Esophagus muscularis mucosa (tissue), 4 donors: ENCODE results near the gene MAGEA6. TPM values are rescaled to one million over a fixed set of nuclear protein-coding genes. Genes with fewer than 3 reads are reported as not detected.
"Not testable (repeated sequence)": the region's sequence is repeated elsewhere in the genome, so short reads cannot be mapped to it uniquely, and the experiment has no call there.

Source experiments
- DNase-seq: peaks from one replicate; pipeline ENCODE4 v3.0.0-alpha.2; 2017; ENCODE audit errors: extremely low spot score
- H3K27ac ChIP-seq, 4 donors: fragments of 200-600 bp; sonication (generic); replicated peaks in 1 of 4; 1 replicate in 3 of 4; 2 replicates in 1 of 4; pipeline ENCODE4 v1.5.1; 2016 to 2019; ENCODE audit warnings: mild to moderate bottlenecking in 1 of 4
- H3K27me3 ChIP-seq, 4 donors: fragments of 200-600 bp; sonication (generic); one replicate each; pipeline versions ENCODE4 v1.5.1 to v1.6.0; 2016 to 2019
- H3K36me3 ChIP-seq, 4 donors: fragments of 200-600 bp; sonication (generic); one replicate each; pipeline ENCODE4 v1.5.1; 2016 to 2019
- H3K4me1 ChIP-seq, 4 donors: fragments of 200-600 bp; sonication (generic); one replicate each; pipeline ENCODE4 v1.5.1; 2016 to 2019
- H3K4me3 ChIP-seq, 4 donors: fragments of 200-600 bp; sonication (generic); 1 replicate in 2 of 4; 2 replicates in 2 of 4; pipeline ENCODE4 v1.5.1; 2016 to 2019; ENCODE audit warnings: mild to moderate bottlenecking in 4 of 4, moderate library complexity in 1 of 4
- H3K9me3 ChIP-seq, 4 donors: fragments of 200-600 bp; sonication (generic); 1 replicate in 3 of 4; 2 replicates in 1 of 4; pipeline ENCODE4 v1.5.1; 2016 to 2019
- EP300 ChIP-seq: sonication (generic); formaldehyde crosslinking; IDR thresholded peaks from one replicate; pipeline ENCODE4 v1.6.1; 2017; ENCODE audit warnings: antibody characterized with exemption
- POLR2A ChIP-seq: fragments of 450-650 bp; IDR thresholded peaks from one replicate; pipeline ENCODE4 v1.6.1; 2017; ENCODE audit warnings: antibody characterized with exemption, moderate library complexity, mild to moderate bottlenecking, low read depth
- POLR2AphosphoS5 ChIP-seq, 2 donors: sonication (generic); formaldehyde crosslinking; IDR thresholded peaks; one replicate each; pipeline ENCODE4 v1.6.1; 2017; ENCODE audit warnings: antibody characterized with exemption in 2 of 2
- WGBS: methylation state at CpG from one replicate; pipeline ENCODE4 v1.1.5; 2018; 5-methylcytosine and 5-hydroxymethylcytosine counted together
- intact Hi-C: fragments of 100-400 bp; cut with DNase I; formaldehyde crosslinking; loops from one replicate; pipeline ENCODE4 v1.15.1; 2023
- total RNA-seq, 4 donors: library from RNA; depleted of rRNA; stranded (reverse); fragments of >200 nt; gene quantifications; one replicate each; pipeline versions ENCODE4 v1.1.0 to v1.2.1, GENCODE V29; 2016
- TF ChIP-seq, protein P1 (sequence below), 3 experiments: fragments of 200-600 bp in 2 of 3; fragments of 450-650 bp in 1 of 3; sonication (generic) in 2 of 3; IDR thresholded peaks; one replicate each; pipeline ENCODE4 v1.5.1; 2017 to 2019; ENCODE audit warnings: antibody characterized with exemption in 3 of 3, mild to moderate bottlenecking in 2 of 3, moderate library complexity in 1 of 3

Gene MAGEA6
- total RNA-seq, result not detected

- no CpG with 5 or more reads among the region's 29 CpGs for WGBS
- H3K9me3 ChIP-seq, DNase-seq, H3K4me1 ChIP-seq, H3K27me3 ChIP-seq, H3K27ac ChIP-seq, H3K4me3 ChIP-seq, H3K36me3 ChIP-seq, intact Hi-C loops: not testable (repeated sequence)
Observed at GRCh38 chrX:152769549-152770289, at the start of gene MAGEA6. Gene MAGEA6 (minus strand): TSS chrX:152769689. CDS start chrX:152767650, 2,039 bp downstream.

DNA sequence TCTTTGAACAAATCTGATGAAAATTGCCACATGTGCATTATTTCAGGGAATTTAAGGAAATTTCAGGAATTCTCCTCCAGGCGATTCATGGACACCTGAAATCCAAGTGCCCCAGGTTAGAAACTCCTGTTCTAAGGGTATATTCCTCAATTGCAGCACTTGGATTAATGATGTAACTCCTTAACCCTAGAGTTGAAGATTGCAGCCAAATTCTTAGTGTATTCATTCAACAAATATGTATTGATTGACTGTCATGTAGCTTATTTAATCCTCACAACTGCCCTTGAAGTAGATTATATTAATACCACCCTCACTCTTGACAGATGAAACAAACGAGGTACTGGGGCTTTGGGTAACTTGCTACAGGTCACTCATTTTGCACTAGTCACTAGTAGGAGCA, 49.8 kb upstream of the MAGEA6 start:
- WGBS, result 50% methylated on average over 2 of the region's 2 CpGs
- TF ChIP-seq, protein P1, sequence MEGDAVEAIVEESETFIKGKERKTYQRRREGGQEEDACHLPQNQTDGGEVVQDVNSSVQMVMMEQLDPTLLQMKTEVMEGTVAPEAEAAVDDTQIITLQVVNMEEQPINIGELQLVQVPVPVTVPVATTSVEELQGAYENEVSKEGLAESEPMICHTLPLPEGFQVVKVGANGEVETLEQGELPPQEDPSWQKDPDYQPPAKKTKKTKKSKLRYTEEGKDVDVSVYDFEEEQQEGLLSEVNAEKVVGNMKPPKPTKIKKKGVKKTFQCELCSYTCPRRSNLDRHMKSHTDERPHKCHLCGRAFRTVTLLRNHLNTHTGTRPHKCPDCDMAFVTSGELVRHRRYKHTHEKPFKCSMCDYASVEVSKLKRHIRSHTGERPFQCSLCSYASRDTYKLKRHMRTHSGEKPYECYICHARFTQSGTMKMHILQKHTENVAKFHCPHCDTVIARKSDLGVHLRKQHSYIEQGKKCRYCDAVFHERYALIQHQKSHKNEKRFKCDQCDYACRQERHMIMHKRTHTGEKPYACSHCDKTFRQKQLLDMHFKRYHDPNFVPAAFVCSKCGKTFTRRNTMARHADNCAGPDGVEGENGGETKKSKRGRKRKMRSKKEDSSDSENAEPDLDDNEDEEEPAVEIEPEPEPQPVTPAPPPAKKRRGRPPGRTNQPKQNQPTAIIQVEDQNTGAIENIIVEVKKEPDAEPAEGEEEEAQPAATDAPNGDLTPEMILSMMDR (IDR thresholded peaks at IDR 0.05), result no peak
- TF ChIP-seq POLR2AphosphoS5 (IDR thresholded peaks at IDR 0.05) (no peak), POLR2A (no peak), EP300 (no peak)
- intact Hi-C loops, result no loop called here
- no peaks in the 10 kb centered on the region for H3K27me3 ChIP-seq
- no peak overlapping the region for H3K4me3 ChIP-seq
- H3K9me3 ChIP-seq, result no peaks in the 10 kb centered on the region
- no peak overlapping the region for H3K27ac ChIP-seq
- no peaks in the 10 kb centered on the region for H3K4me1 ChIP-seq
- H3K36me3 ChIP-seq, result no peaks in the 10 kb centered on the region
- no peak for DNase-seq

- 66% methylated on average over 5 of the region's 5 CpGs for WGBS
- H3K27ac ChIP-seq, result no peak overlapping the region
- H3K4me3 ChIP-seq, result no peak overlapping the region
- H3K9me3 ChIP-seq, result no peaks in the 10 kb centered on the region
- no peak for DNase-seq
- no peaks in the 10 kb centered on the region for H3K27me3 ChIP-seq
- H3K36me3 ChIP-seq, result no peaks in the 10 kb centered on the region
- no peak for TF ChIP-seq EP300
- no peak for TF ChIP-seq POLR2A
- no peak for TF ChIP-seq POLR2AphosphoS5 (IDR thresholded peaks at IDR 0.05)
- TF ChIP-seq, protein P1 (IDR thresholded peaks at IDR 0.05), result no peak
- H3K4me1 ChIP-seq, result no peaks in the 10 kb centered on the region
- intact Hi-C loops, result no loop called here
Observed at GRCh38 chrX:152818356-152818755, 48.9 kb upstream of the MAGEA6 start.

- no peaks in the 10 kb centered on the region for H3K36me3 ChIP-seq
- TF ChIP-seq, protein P1 (IDR thresholded peaks at IDR 0.05), result peak in 1 of 3 experiments; percentile 25
- TF ChIP-seq POLR2AphosphoS5 (IDR thresholded peaks at IDR 0.05), result no peak
- H3K27ac ChIP-seq, result no peak overlapping the region
- no peaks in the 10 kb centered on the region for H3K4me1 ChIP-seq
- DNase-seq, result no peak
- intact Hi-C loops, result no loop called here
- H3K4me3 ChIP-seq, result no peak overlapping the region
- H3K27me3 ChIP-seq, result no peaks in the 10 kb centered on the region
- WGBS, result 29% methylated on average over 6 of the region's 6 CpGs
- no peaks in the 10 kb centered on the region for H3K9me3 ChIP-seq
Observed at GRCh38 chrX:152817078-152817764, 47.7 kb upstream of the MAGEA6 start.

GRCh38 chrX:152814048-152814447, 44.6 kb upstream of the MAGEA6 start:
- Histone ChIP-seq H3K9me3 (no peaks in the 10 kb centered on the region), H3K4me1 (no peaks in the 10 kb centered on the region), H3K36me3 (no peaks in the 10 kb centered on the region), H3K27ac (no peak overlapping the region), H3K4me3 (no peak overlapping the region), H3K27me3 (no peaks in the 10 kb centered on the region)
- DNase-seq, result no peak
- intact Hi-C loops, result no loop called here
- TF ChIP-seq POLR2AphosphoS5 (IDR thresholded peaks at IDR 0.05), result no peak
- no peak for TF ChIP-seq EP300
- TF ChIP-seq, protein P1 (IDR thresholded peaks at IDR 0.05), result no peak
- no peak for TF ChIP-seq POLR2A
- WGBS, result 76% methylated on average over 5 of the region's 5 CpGs
